PC-9 (cell line): ENCODE measurements around the gene CST7. TPM values are rescaled to one million over a fixed set of nuclear protein-coding genes. Genes with fewer than 3 reads are reported as not detected.

ENCODE experiments used
- BruUV-seq: library from RNA; stranded (reverse); fragments of 400-500 nt; replicated peaks from 2 replicates; lab custom pipeline; 2021; lab: Mats Ljungman, UMichigan
- CTCF ChIA-PET: fragments of 300-600 bp; sonication (Branson Sonifier 250); formaldehyde crosslinking; loops from one replicate; lab custom pipeline; 2022; ENCODE audit warnings: antibody characterized with exemption; lab: Charles Lee
- POLR2A ChIA-PET: fragments of 300-600 bp; sonication (Branson Sonifier 250); formaldehyde crosslinking; loops from one replicate; lab custom pipeline; 2022; ENCODE audit warnings: antibody characterized with exemption; ENCODE audit not compliant: unreplicated experiment; lab: Charles Lee
- DNase-seq, 2 experiments: peaks; one replicate each; pipeline versions ENCODE4 v3.0.0 to v3.0.0-alpha.2; 2015 to 2022; ENCODE audit warnings: mixed read lengths in 1 of 2
- H2AFZ ChIP-seq: fragments of 200-600 bp; sonication (generic); 2 replicates; pipeline ENCODE4 v1.8.1; 2017; ENCODE audit warnings: antibody characterized with exemption
- H3F3A ChIP-seq: fragments of 200-600 bp; sonication (generic); 2 replicates; pipeline ENCODE4 v1.8.1; 2017; ENCODE audit warnings: antibody characterized with exemption, mild to moderate bottlenecking, low read depth; ENCODE audit not compliant: insufficient read depth
- H3K27ac ChIP-seq: fragments of 200-600 bp; sonication (generic); 2 replicates; pipeline ENCODE4 v1.6.1; 2016; ENCODE audit warnings: mixed run types
- H3K27me3 ChIP-seq: fragments of 200-600 bp; sonication (generic); 2 replicates; pipeline ENCODE4 v1.6.1; 2016; ENCODE audit warnings: low read depth, mixed run types; ENCODE audit not compliant: insufficient read depth
- H3K36me3 ChIP-seq: fragments of 200-600 bp; sonication (generic); 2 replicates; pipeline ENCODE4 v1.6.1; 2016; ENCODE audit warnings: low read depth, mixed run types
- H3K4me1 ChIP-seq: fragments of 200-600 bp; sonication (generic); replicated peaks from 2 replicates; pipeline ENCODE4 v1.6.1; 2016; ENCODE audit warnings: mixed run types; ENCODE audit not compliant: insufficient read depth
- H3K4me2 ChIP-seq: fragments of 200-600 bp; sonication (generic); 2 replicates; pipeline ENCODE4 v1.6.1; 2017; ENCODE audit warnings: mixed run types
- H3K4me3 ChIP-seq: fragments of 200-600 bp; sonication (generic); 2 replicates; pipeline ENCODE4 v1.6.1; 2016; ENCODE audit warnings: mixed run types
- H3K79me2 ChIP-seq: fragments of 200-600 bp; sonication (generic); 2 replicates; pipeline ENCODE4 v1.6.1; 2017; ENCODE audit warnings: low read depth, mixed run types
- H3K9me2 ChIP-seq: fragments of 200-600 bp; sonication (generic); 2 replicates; pipeline ENCODE4 v1.8.1; 2017; ENCODE audit warnings: mild to moderate bottlenecking; ENCODE audit not compliant: insufficient read depth
- H3K9me3 ChIP-seq: fragments of 200-600 bp; sonication (generic); 2 replicates; pipeline ENCODE4 v1.8.1; 2016; ENCODE audit warnings: low read depth; ENCODE audit not compliant: insufficient read depth
- H4K20me1 ChIP-seq: fragments of 200-600 bp; sonication (generic); 2 replicates; pipeline ENCODE4 v1.8.1; 2017; ENCODE audit not compliant: insufficient read depth
- CTCF ChIP-seq: fragments of 200-600 bp; sonication (generic); conservative IDR thresholded peaks from 2 replicates; pipeline ENCODE4 v1.6.1; 2017; ENCODE audit warnings: mixed run types, antibody characterized with exemption, mild to moderate bottlenecking, moderate library complexity
- EZH2 ChIP-seq: fragments of 200-600 bp; sonication (generic); IDR thresholded peaks from 2 replicates; pipeline ENCODE4 v1.8.0; 2017; ENCODE audit warnings: antibody characterized with exemption, low read depth
- intact Hi-C: fragments of 100-400 bp; cut with micrococcal nuclease; formaldehyde crosslinking; loops from one replicate; pipeline ENCODE4 v1.10.0; 2022; ENCODE audit not compliant: unreplicated experiment
- total RNA-seq: library from RNA; stranded (reverse); gene quantifications from 2 replicates; pipeline ENCODE4 v1.2.3, GENCODE V29; 2021

CST7 gene
- total RNA-seq, 1 experiment from 2014 or later, result not detected

DNA sequence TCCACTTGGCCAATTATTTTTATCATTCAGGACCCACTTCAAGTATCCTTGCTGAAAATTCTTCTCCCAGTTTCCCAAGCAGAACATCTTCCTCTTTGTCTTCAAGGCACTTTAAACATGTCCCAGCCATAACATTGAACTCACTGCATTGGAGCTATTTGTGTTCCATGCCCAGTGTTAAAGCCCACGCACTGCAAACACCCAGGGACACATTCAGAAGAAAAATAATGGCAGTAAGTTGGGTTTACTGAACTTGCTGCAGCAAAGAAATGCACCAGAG is 45.1 kb downstream of the CST7 start:
- Histone ChIP-seq H3K9me3 (no peaks in the 10 kb centered on the region), H3K4me2 (peak overlapping the region; percentile 92; the same call in 1 of the 2 replicates), H4K20me1 (no peaks in the 10 kb centered on the region), H3K79me2 (peaks cover 33% of the 10 kb centered on the region), H3K4me3 (no peak overlapping the region), H3K9me2 (no peaks in the 10 kb centered on the region), H3K36me3 (no peaks in the 10 kb centered on the region), H2AFZ (no peak overlapping the region), H3K27ac (no peak overlapping the region), H3F3A (peaks cover 6% of the 10 kb centered on the region; the same call in 1 of the 2 replicates), H3K27me3 (no peaks in the 10 kb centered on the region), H3K4me1 (peaks cover 54% of the 10 kb centered on the region)
- DNase-seq, result no peak
- intact Hi-C loops, result loop anchor here (2.0 to 10.0 kb wide), 5 partner anchors 203 to 1212 kb away; partner anchors contain the start of genes ENTPD6, NANP and ZNF337
- TF ChIP-seq CTCF (no peak), EZH2 (no peak)
- CTCF ChIA-PET, result interaction anchor here (0.6 to 3.8 kb wide), 5 partner anchors 35 to 405 kb away, joined by 3 to 12 read pairs (median 3); no protein-coding TSS in a partner anchor
- POLR2A ChIA-PET, result interaction anchor here (0.5 to 0.8 kb wide), 4 partner anchors 143 to 1303 kb away, joined by 4 to 8 read pairs (median 6); no protein-coding TSS in a partner anchor
- no TSS peak for BruUV-seq

GRCh38 chr20:24994470-24995368 is 45.6 kb downstream of the CST7 start:
- POLR2A ChIA-PET, result interaction anchor here (0.5 to 0.6 kb wide), 2 partner anchors 305 to 448 kb away, joined by 4 to 5 read pairs; no protein-coding TSS in a partner anchor
- BruUV-seq, result no TSS peak
- Histone ChIP-seq H3K27me3 (no peaks in the 10 kb centered on the region), H3F3A (peaks cover 8% of the 10 kb centered on the region), H3K4me2 (peak overlapping the region; percentile 35), H3K9me2 (no peaks in the 10 kb centered on the region), H3K27ac (no peak overlapping the region), H3K36me3 (no peaks in the 10 kb centered on the region), H2AFZ (no peak overlapping the region), H3K4me1 (peaks cover 60% of the 10 kb centered on the region), H3K9me3 (no peaks in the 10 kb centered on the region), H3K79me2 (peaks cover 27% of the 10 kb centered on the region), H3K4me3 (no peak overlapping the region), H4K20me1 (no peaks in the 10 kb centered on the region)
- CTCF ChIA-PET, result interaction anchor here (0.6 to 3.8 kb wide), 6 partner anchors 34 to 404 kb away, joined by 3 to 12 read pairs (median 5); no protein-coding TSS in a partner anchor
- intact Hi-C loops, result loop anchor here (1.0 to 10.0 kb wide), 6 partner anchors 185 to 1212 kb away; partner anchors contain the start of genes ENTPD6, NANP and ZNF337
- TF ChIP-seq EZH2 (no peak), CTCF (peak; percentile 89)
- peak; percentile 63 to 82 for DNase-seq

GRCh38 chr20:24995741-24996448 is 46.8 kb downstream of the CST7 start:
- Histone ChIP-seq H3K9me3 (no peaks in the 10 kb centered on the region), H3F3A (peaks cover 17% of the 10 kb centered on the region), H3K4me1 (peaks cover 65% of the 10 kb centered on the region), H3K9me2 (no peaks in the 10 kb centered on the region), H3K4me3 (no peak overlapping the region), H4K20me1 (no peaks in the 10 kb centered on the region), H3K4me2 (no peak overlapping the region), H3K36me3 (no peaks in the 10 kb centered on the region), H3K79me2 (peaks cover 15% of the 10 kb centered on the region), H3K27ac (no peak overlapping the region), H3K27me3 (no peaks in the 10 kb centered on the region), H2AFZ (no peak overlapping the region)
- no TSS peak for BruUV-seq
- no peak for TF ChIP-seq EZH2
- TF ChIP-seq CTCF, result no peak
- ChIA-PET CTCF (interaction anchor here (0.6 to 3.8 kb wide), 6 partner anchors 17 to 403 kb away, joined by 3 to 12 read pairs (median 4); no protein-coding TSS in a partner anchor), POLR2A (no interaction called here)
- intact Hi-C loops, result loop anchor here (1.0 to 10.0 kb wide), 3 partner anchors 183 to 699 kb away; partner anchors contain the start of gene ZNF337
- DNase-seq, result no peak
